Neural cell (in vitro differentiated cells): ENCODE data around the gene RTF1. TPM values are rescaled to one million over a fixed set of nuclear protein-coding genes. Genes with fewer than 3 reads are reported as not detected.
"Not testable (repeated sequence)": the region's sequence is repeated elsewhere in the genome, so short reads cannot be mapped to it uniquely, and the experiment has no call there.

Source experiments
- H2AFZ ChIP-seq: fragments of 200-600, 300-800 bp; sonication (generic), shearing (Covaris generic); 2 replicates; pipeline ENCODE4 v1.6.0; 2014; ENCODE audit warnings: low read depth, mild to moderate bottlenecking, antibody characterized with exemption, low read length, moderate library complexity
- H3F3A ChIP-seq: fragments of 200-600 bp; shearing (Covaris generic); 2 replicates; pipeline ENCODE4 v1.6.1; 2016; ENCODE audit warnings: mild to moderate bottlenecking, moderate library complexity, mixed read lengths, antibody characterized with exemption, low read length; ENCODE audit not compliant: insufficient read depth, poor library complexity, severe bottlenecking
- H3K27ac ChIP-seq: fragments of 200-600, 300-800 bp; sonication (generic), shearing (Covaris generic); 2 replicates; pipeline ENCODE4 v1.5.1; 2014; ENCODE audit warnings: mild to moderate bottlenecking, low read length, moderate library complexity
- H3K27me3 ChIP-seq: fragments of 300-800, 200-600 bp; sonication (generic), shearing (Covaris generic); 2 replicates; pipeline ENCODE4 v1.6.0; 2014; ENCODE audit warnings: mild to moderate bottlenecking, low read depth, low read length, moderate library complexity; ENCODE audit not compliant: insufficient read depth
- H3K36me3 ChIP-seq: fragments of 300-800, 200-600 bp; sonication (generic), shearing (Covaris generic); 2 replicates; pipeline ENCODE4 v1.5.1; 2014; ENCODE audit warnings: mild to moderate bottlenecking, antibody characterized with exemption, low read length, moderate library complexity; ENCODE audit not compliant: insufficient read depth
- H3K4me2 ChIP-seq: fragments of 300-800, 200-600 bp; sonication (generic), shearing (Covaris generic); 2 replicates; pipeline ENCODE4 v1.6.0; 2014; ENCODE audit warnings: mild to moderate bottlenecking, low read length
- H3K4me3 ChIP-seq: fragments of 300-800, 200-600 bp; sonication (generic), shearing (Covaris generic); 2 replicates; pipeline ENCODE4 v1.5.1; 2014; ENCODE audit warnings: mild to moderate bottlenecking, low read length, moderate library complexity
- H3K79me2 ChIP-seq: fragments of 200-600 bp; shearing (Covaris generic); replicated peaks from 2 replicates; pipeline ENCODE4 v1.6.0; 2014; ENCODE audit warnings: mild to moderate bottlenecking, low read length, moderate library complexity; ENCODE audit not compliant: insufficient read depth
- H3K9ac ChIP-seq: fragments of 300-800, 200-600 bp; sonication (generic), shearing (Covaris generic); 2 replicates; pipeline ENCODE4 v1.6.1; 2016; ENCODE audit warnings: mild to moderate bottlenecking, low read length, mixed read lengths
- H3K9me2 ChIP-seq: fragments of 200-600 bp; shearing (Covaris generic); 2 replicates; pipeline ENCODE4 v1.6.1; 2016; ENCODE audit warnings: mild to moderate bottlenecking, low read length, mixed read lengths; ENCODE audit not compliant: insufficient read depth
- H3K9me3 ChIP-seq: fragments of 200-600, 300-800 bp; sonication (generic), shearing (Covaris generic); 2 replicates; pipeline ENCODE4 v1.6.1; 2016; ENCODE audit warnings: mild to moderate bottlenecking, mixed run types, low read length, moderate library complexity, mixed read lengths
- H4K20me1 ChIP-seq: fragments of 200-600 bp; shearing (Covaris generic); 2 replicates; pipeline ENCODE4 v1.6.1; 2016; ENCODE audit warnings: mild to moderate bottlenecking, mixed run types; ENCODE audit not compliant: insufficient read depth
- EP300 ChIP-seq: fragments of 450-650 bp; conservative IDR thresholded peaks from 2 replicates; pipeline ENCODE4 v1.6.1; 2014; ENCODE audit warnings: antibody characterized with exemption, mild to moderate bottlenecking, moderate library complexity; ENCODE audit not compliant: poor library complexity, severe bottlenecking
- EZH2 ChIP-seq: fragments of 200-600, 300-800 bp; shearing (Covaris generic), sonication (generic); IDR thresholded peaks from 2 replicates; pipeline ENCODE4 v1.6.1; 2014; ENCODE audit warnings: antibody characterized with exemption, low read length, borderline replicate concordance, mild to moderate bottlenecking; ENCODE audit not compliant: insufficient read depth, poor library complexity, severe bottlenecking
- MXI1 ChIP-seq: fragments of 450-650 bp; conservative IDR thresholded peaks from 2 replicates; pipeline ENCODE4 v1.6.1; 2014; ENCODE audit warnings: antibody characterized with exemption, mild to moderate bottlenecking; ENCODE audit not compliant: poor library complexity, severe bottlenecking
- POLR2AphosphoS5 ChIP-seq: IDR thresholded peaks from 2 replicates; pipeline ENCODE4 v1.6.1; 2012
- RAD21 ChIP-seq: fragments of 450-650 bp; conservative IDR thresholded peaks from 2 replicates; pipeline ENCODE4 v1.6.1; 2014; ENCODE audit warnings: antibody characterized with exemption, mild to moderate bottlenecking, moderate library complexity
- SMC3 ChIP-seq: fragments of 450-650 bp; conservative IDR thresholded peaks from 2 replicates; pipeline ENCODE4 v1.6.1; 2014; ENCODE audit warnings: antibody characterized with exemption, mild to moderate bottlenecking, moderate library complexity; ENCODE audit not compliant: poor library complexity
- TAF1 ChIP-seq: IDR thresholded peaks from 2 replicates; pipeline ENCODE4 v1.6.1; 2012; ENCODE audit warnings: low read depth
- polyA plus RNA-seq: library from polyadenylated mRNA; depleted of rRNA; stranded (reverse); fragments of >200 nt; gene quantifications from 2 replicates; pipeline ENCODE4 v1.2.3, GENCODE V29; 2014
- TF ChIP-seq, protein P1 (sequence below): IDR thresholded peaks from 2 replicates; pipeline ENCODE4 v1.6.1; 2012; ENCODE audit warnings: borderline replicate concordance
- TF ChIP-seq, protein P2 (sequence below): fragments of 450-650 bp; IDR thresholded peaks from 2 replicates; pipeline ENCODE4 v1.5.1; 2014; ENCODE audit warnings: antibody characterized with exemption, mild to moderate bottlenecking, moderate library complexity; ENCODE audit not compliant: poor library complexity, severe bottlenecking

RTF1 gene
- polyA plus RNA-seq, 1 donor from 2014 or later = 84.1 TPM

DNA sequence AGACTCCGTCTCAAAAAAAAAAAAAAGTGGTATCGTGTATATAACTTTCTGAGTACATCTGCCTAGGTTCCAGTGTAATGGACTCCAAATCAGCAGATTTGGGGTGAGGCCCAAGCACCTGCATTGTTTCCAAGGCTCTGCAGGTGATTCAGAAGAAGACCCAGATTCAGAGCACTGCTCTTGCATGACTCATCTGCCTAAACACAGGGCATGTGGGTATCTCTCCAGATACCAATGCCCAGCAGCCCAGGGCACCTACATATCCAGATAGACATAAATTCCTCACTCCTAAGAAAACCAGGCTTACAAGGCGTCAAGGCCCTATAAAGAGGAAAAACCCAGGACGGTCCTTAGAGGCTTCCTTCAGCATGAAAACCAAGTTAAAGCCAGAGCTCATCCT lies 38.9 kb upstream of the RTF1 start:
- no peak for TF ChIP-seq SMC3
- TF ChIP-seq, protein P1, sequence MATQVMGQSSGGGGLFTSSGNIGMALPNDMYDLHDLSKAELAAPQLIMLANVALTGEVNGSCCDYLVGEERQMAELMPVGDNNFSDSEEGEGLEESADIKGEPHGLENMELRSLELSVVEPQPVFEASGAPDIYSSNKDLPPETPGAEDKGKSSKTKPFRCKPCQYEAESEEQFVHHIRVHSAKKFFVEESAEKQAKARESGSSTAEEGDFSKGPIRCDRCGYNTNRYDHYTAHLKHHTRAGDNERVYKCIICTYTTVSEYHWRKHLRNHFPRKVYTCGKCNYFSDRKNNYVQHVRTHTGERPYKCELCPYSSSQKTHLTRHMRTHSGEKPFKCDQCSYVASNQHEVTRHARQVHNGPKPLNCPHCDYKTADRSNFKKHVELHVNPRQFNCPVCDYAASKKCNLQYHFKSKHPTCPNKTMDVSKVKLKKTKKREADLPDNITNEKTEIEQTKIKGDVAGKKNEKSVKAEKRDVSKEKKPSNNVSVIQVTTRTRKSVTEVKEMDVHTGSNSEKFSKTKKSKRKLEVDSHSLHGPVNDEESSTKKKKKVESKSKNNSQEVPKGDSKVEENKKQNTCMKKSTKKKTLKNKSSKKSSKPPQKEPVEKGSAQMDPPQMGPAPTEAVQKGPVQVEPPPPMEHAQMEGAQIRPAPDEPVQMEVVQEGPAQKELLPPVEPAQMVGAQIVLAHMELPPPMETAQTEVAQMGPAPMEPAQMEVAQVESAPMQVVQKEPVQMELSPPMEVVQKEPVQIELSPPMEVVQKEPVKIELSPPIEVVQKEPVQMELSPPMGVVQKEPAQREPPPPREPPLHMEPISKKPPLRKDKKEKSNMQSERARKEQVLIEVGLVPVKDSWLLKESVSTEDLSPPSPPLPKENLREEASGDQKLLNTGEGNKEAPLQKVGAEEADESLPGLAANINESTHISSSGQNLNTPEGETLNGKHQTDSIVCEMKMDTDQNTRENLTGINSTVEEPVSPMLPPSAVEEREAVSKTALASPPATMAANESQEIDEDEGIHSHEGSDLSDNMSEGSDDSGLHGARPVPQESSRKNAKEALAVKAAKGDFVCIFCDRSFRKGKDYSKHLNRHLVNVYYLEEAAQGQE = no peak
- TF ChIP-seq EZH2 = no peak
- TF ChIP-seq MXI1 = no peak
- no peak for TF ChIP-seq EP300
- no peak for TF ChIP-seq RAD21
- TF ChIP-seq, protein P2, sequence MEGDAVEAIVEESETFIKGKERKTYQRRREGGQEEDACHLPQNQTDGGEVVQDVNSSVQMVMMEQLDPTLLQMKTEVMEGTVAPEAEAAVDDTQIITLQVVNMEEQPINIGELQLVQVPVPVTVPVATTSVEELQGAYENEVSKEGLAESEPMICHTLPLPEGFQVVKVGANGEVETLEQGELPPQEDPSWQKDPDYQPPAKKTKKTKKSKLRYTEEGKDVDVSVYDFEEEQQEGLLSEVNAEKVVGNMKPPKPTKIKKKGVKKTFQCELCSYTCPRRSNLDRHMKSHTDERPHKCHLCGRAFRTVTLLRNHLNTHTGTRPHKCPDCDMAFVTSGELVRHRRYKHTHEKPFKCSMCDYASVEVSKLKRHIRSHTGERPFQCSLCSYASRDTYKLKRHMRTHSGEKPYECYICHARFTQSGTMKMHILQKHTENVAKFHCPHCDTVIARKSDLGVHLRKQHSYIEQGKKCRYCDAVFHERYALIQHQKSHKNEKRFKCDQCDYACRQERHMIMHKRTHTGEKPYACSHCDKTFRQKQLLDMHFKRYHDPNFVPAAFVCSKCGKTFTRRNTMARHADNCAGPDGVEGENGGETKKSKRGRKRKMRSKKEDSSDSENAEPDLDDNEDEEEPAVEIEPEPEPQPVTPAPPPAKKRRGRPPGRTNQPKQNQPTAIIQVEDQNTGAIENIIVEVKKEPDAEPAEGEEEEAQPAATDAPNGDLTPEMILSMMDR = no peak
- TF ChIP-seq POLR2AphosphoS5 = no peak
- TF ChIP-seq TAF1 = no peak
- no peaks in the 10 kb centered on the region for H3K36me3 ChIP-seq
- H3K9me3 ChIP-seq = no peaks in the 10 kb centered on the region
- no peaks in the 10 kb centered on the region for H3K27me3 ChIP-seq
- no peaks in the 10 kb centered on the region for H3K9me2 ChIP-seq
- H2AFZ ChIP-seq = no peak overlapping the region
- no peak overlapping the region for H3K4me2 ChIP-seq
- no peak overlapping the region for H3K27ac ChIP-seq
- H3K4me3 ChIP-seq = no peak overlapping the region
- H3F3A ChIP-seq = no peaks in the 10 kb centered on the region
- H3K79me2 ChIP-seq = no peaks in the 10 kb centered on the region
- no peaks in the 10 kb centered on the region for H4K20me1 ChIP-seq
- no peak overlapping the region for H3K9ac ChIP-seq

DNA sequence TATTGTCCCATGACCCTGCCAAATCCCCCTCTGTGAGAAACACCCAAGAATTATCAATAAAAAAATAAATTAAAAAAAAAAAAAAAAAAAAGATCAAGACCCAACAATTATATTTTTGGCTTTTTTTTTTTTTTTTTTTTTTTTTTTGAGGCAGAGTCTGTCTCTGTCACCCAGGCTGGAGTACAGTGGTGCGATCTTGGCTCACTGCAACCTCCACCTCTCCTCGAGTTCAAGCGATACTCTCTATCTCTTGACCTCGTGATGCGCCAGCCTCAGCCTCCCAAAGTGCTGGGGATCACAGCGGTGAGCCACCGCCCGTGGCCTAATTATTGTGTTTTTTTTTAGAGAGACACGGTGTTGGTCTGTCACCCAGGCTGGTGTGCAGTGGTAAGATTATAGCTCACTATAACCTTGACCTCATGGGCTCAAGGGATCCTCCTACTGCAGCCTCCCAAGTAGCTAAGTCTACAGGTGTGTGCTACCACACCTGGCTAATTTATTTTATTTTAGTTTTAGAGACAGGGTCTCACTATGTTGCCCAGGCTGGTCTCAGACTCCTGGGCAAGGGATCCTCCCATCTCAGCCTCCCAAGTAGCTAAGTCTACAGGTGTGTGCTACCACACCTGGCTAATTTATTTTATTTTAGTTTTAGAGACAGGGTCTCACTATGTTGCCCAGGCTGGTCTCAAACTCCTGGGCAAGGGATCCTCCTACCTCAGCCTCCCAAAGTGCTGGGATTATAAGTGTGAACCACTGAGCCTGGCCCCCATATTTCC lies 32.7 kb upstream of the RTF1 start:
- H3K9me3 ChIP-seq, H3K4me3 ChIP-seq: not testable (repeated sequence)

DNA sequence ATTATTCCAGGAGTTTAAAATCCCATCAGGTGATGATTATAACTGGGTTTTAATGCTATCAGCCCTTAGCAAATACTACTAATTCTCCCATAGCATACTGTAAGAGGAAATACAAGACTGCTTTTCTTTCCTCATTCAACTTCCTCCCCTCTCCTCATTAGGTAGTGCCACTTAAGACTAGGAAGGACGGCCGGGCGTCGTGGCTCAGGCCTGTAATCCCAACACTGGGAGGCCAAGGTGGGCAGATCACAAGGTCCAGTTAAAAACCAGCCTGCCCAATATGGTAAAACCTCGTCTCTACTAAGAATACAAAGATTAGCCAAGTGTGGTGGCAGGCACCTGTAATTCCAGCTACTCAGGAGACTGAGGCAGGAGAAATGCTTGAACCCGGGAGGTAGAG lies 29.2 kb upstream of the RTF1 start:
- Histone ChIP-seq H3K9me3 (no peaks in the 10 kb centered on the region), H3F3A (no peaks in the 10 kb centered on the region), H3K79me2 (no peaks in the 10 kb centered on the region), H3K27me3 (no peaks in the 10 kb centered on the region), H4K20me1 (no peaks in the 10 kb centered on the region), H3K4me2 (no peak overlapping the region), H3K9ac (no peak overlapping the region), H2AFZ (no peak overlapping the region), H3K27ac (no peak overlapping the region), H3K4me3 (no peak overlapping the region), H3K9me2 (no peaks in the 10 kb centered on the region), H3K36me3 (no peaks in the 10 kb centered on the region)
- TF ChIP-seq SMC3 = no peak
- TF ChIP-seq, protein P1 = no peak
- TF ChIP-seq EP300 = no peak
- TF ChIP-seq TAF1 = no peak
- no peak for TF ChIP-seq POLR2AphosphoS5
- no peak for TF ChIP-seq EZH2
- TF ChIP-seq RAD21 = no peak

More for the DNA sequence above, 32.7 kb upstream of the RTF1 start:
- not testable (repeated sequence) for H3K27ac ChIP-seq, H3F3A ChIP-seq, H4K20me1 ChIP-seq, H3K9ac ChIP-seq, H2AFZ ChIP-seq, H3K4me2 ChIP-seq, H3K27me3 ChIP-seq, H3K79me2 ChIP-seq, H3K36me3 ChIP-seq, H3K9me2 ChIP-seq
